ENCODE data around the gene FLNC. TPM values are rescaled to one million over a fixed set of nuclear protein-coding genes. Genes with fewer than 3 reads are reported as not detected.

Gene FLNC
- total and polyA plus RNA-seq, 2 of the 4 experiments (the other 2 are of a cell fraction), result 116 to 154 TPM

DNA sequence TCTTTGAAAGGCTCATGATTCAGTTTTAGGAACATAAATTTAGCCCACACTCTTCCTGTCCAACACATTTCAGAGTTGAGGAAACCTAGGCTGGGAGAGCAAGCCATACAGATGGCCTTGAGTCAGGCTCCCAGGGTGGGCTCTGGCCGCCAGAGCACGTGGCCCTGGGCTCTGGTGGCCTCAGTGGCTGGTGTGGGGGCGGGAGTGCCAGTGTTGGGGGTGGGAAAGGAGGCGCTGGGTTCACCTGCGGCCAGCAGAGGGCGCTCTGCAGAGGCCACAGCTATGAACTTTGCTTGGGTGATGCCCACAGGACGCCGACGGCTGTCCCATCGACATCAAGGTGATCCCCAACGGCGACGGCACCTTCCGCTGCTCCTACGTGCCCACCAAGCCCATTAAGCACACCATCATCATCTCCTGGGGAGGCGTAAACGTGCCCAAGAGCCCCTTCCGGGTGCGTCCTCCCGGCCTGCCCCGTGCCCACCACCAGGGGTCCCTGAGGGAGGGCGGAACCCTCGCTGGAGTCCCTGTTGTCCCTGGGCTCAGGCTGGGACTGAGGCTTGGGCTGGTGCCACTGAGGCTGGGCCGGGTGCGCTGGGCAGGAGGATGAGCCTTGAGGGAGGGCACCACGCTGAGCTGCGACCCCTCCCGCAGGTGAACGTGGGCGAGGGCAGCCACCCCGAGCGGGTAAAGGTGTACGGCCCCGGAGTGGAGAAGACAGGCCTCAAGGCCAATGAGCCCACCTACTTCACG is 11.9 kb downstream of the FLNC start:
- H3K9ac ChIP-seq (ENCODE audit: low read depth, low read length), result no peak overlapping the region
- H3K56ac ChIP-seq (ENCODE audit: extremely low read depth, insufficient read depth, low read length), result no peak overlapping the region
- no peaks in the 10 kb centered on the region for H3K27me3 ChIP-seq (ENCODE audit: control insufficient read depth, insufficient read depth, low read length)
- no peak overlapping the region for H3K4me3 ChIP-seq (ENCODE audit: insufficient read depth, low read depth, low read length)
- H4K91ac ChIP-seq (ENCODE audit: insufficient read depth, low read depth, low read length), result no peak overlapping the region
- no TSS peak for BruUV-seq (replicated peaks)
- no peak overlapping the region for H3K4ac ChIP-seq (ENCODE audit: low read depth, low read length)
- ChIA-PET POLR2A (ENCODE audit: unreplicated experiment) (no interaction called here), CTCF (no interaction called here)
- no peak overlapping the region for H3K27ac ChIP-seq (ENCODE audit: insufficient read depth, low read length)
- H4K5ac ChIP-seq (ENCODE audit: low read depth, low read length), result no peak overlapping the region
- H3K79me1 ChIP-seq (ENCODE audit: low read depth in 1 of 2, low read length in 2 of 2), result peaks cover 33 to 85% of the 10 kb centered on the region in 2 experiments
- no peaks in the 10 kb centered on the region; the same call in 1 of the 2 replicates for H3K9me1 ChIP-seq (ENCODE audit: insufficient read depth, low read length)
- H3K18ac ChIP-seq (ENCODE audit: low read depth, low read length), result no peak overlapping the region
- no peak overlapping the region for H2BK20ac ChIP-seq (ENCODE audit: low read depth, low read length)
- intact Hi-C loops (cut with micrococcal nuclease), result no loop called here
- H3K4me2 ChIP-seq (ENCODE audit: low read depth, low read length), result no peak overlapping the region
- WGBS, 2 experiments (ENCODE audit: extremely low coverage in 2 of 2, insufficient read length in 1 of 2), result 70% methylated on average over 13 of the region's 35 CpGs; no CpG with 5 or more reads in 1 of the 2 experiments
- peaks cover 98% of the 10 kb centered on the region for H3K36me3 ChIP-seq (ENCODE audit: control insufficient read depth, insufficient read depth, low read length)
- H3K4me1 ChIP-seq (ENCODE audit: control insufficient read depth, insufficient read depth, low read length), result peaks cover 3% of the 10 kb centered on the region; the same call in 1 of the 2 replicates
- no peak overlapping the region for H2AK9ac ChIP-seq (replicated peaks; ENCODE audit: low read depth, low read length, poor library complexity)
- H3K23ac ChIP-seq (ENCODE audit: low read depth, low read length), result no peak overlapping the region
- H2BK120ac ChIP-seq (ENCODE audit: low read depth, low read length), result no peak overlapping the region
- H2AFZ ChIP-seq (replicated peaks; ENCODE audit: low read length, poor library complexity), result no peak overlapping the region
- DNase-seq (peak; percentile 69), ATAC-seq (ENCODE audit: low read depth) (peak; percentile 52)
- dilution Hi-C loops (cut with HindIII; ENCODE audit: low sequenced_read_pairs, unreplicated experiment), result no loop called here
- H3K14ac ChIP-seq (replicated peaks; ENCODE audit: low read depth, low read length), result no peak overlapping the region
- H2BK5ac ChIP-seq (ENCODE audit: low read depth, low read length, poor library complexity, severe bottlenecking), result no peak overlapping the region
- H4K20me1 ChIP-seq (ENCODE audit: insufficient read depth, low read length), result peaks cover 98% of the 10 kb centered on the region
- in situ Hi-C loops (cut with MboI; ENCODE audit: low sequenced_read_pairs), result no loop called here
- no peak overlapping the region for H2BK15ac ChIP-seq (ENCODE audit: low read depth, low read length)
- no peak overlapping the region for H2AK5ac ChIP-seq (ENCODE audit: low read depth, low read length)
- H4K8ac ChIP-seq (ENCODE audit: low read depth in 2 of 2, low read length in 2 of 2), result no peak overlapping the region
- H3K9me3 ChIP-seq (ENCODE audit: control insufficient read depth, insufficient read depth, low read length), result no peaks in the 10 kb centered on the region
- TF ChIP-seq BHLHE40 (IDR thresholded peaks at IDR 0.05; ENCODE audit: low read depth, low read length) (0 out of 2 replicates have a peak, but pooled peaks have one; percentile 34), RFX5 (IDR thresholded peaks at IDR 0.05; ENCODE audit: low read depth, low read length) (no peak), CEBPB (IDR thresholded peaks at IDR 0.05; ENCODE audit: low read depth, low read length) (no peak), RAD21 (IDR thresholded peaks at IDR 0.05; ENCODE audit: low read length) (peak; percentile 33), ELK1 (IDR thresholded peaks at IDR 0.05; ENCODE audit: borderline replicate concordance, low read depth, low read length) (no peak), MXI1 (IDR thresholded peaks at IDR 0.05; ENCODE audit: borderline replicate concordance, low read depth, low read length) (0 out of 2 replicates have a peak, but pooled peaks have one; percentile 50), MAFK (IDR thresholded peaks at IDR 0.05; ENCODE audit: low read depth, low read length) (no peak), MAZ (IDR thresholded peaks at IDR 0.05; ENCODE audit: borderline replicate concordance, low read depth, low read length) (peak; percentile 44; the same call in 1 of the 2 replicates), CHD1 (IDR thresholded peaks at IDR 0.05; ENCODE audit: low read depth, low read length) (no peak), CTCF (conservative IDR thresholded peaks at IDR 0.05; ENCODE audit: low read depth, low read length) (peak; percentile 54), NFE2L2 (IDR thresholded peaks at IDR 0.05; ENCODE audit: low read depth, low read length) (no peak), RCOR1 (IDR thresholded peaks at IDR 0.05; ENCODE audit: insufficient replicate concordance, low read length) (no peak), FOS (IDR thresholded peaks at IDR 0.05; ENCODE audit: low read depth, low read length) (no peak), POLR2A (IDR thresholded peaks at IDR 0.05; ENCODE audit: low read depth, low read length) (no peak)
- TF ChIP-seq, protein P1, sequence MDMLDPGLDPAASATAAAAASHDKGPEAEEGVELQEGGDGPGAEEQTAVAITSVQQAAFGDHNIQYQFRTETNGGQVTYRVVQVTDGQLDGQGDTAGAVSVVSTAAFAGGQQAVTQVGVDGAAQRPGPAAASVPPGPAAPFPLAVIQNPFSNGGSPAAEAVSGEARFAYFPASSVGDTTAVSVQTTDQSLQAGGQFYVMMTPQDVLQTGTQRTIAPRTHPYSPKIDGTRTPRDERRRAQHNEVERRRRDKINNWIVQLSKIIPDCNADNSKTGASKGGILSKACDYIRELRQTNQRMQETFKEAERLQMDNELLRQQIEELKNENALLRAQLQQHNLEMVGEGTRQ (IDR thresholded peaks at IDR 0.05; ENCODE audit: low read depth, low read length), result peak; percentile 57

All from IMR-90 (cell line).